HG03159 (cell line): Measurements from ENCODE around the gene BRAP.
"Not testable (repeated sequence)": the region's sequence is repeated elsewhere in the genome, so short reads cannot be mapped to it uniquely, and the experiment has no call there.

Experiments
- ATAC-seq: cut with Tn5 transposase; IDR thresholded peaks from one replicate; pipeline ENCODE4 v1.9.1; 2021; ENCODE audit warnings: mild to moderate bottlenecking, moderate library complexity; ENCODE audit not compliant: unreplicated experiment

The BRAP gene

DNA sequence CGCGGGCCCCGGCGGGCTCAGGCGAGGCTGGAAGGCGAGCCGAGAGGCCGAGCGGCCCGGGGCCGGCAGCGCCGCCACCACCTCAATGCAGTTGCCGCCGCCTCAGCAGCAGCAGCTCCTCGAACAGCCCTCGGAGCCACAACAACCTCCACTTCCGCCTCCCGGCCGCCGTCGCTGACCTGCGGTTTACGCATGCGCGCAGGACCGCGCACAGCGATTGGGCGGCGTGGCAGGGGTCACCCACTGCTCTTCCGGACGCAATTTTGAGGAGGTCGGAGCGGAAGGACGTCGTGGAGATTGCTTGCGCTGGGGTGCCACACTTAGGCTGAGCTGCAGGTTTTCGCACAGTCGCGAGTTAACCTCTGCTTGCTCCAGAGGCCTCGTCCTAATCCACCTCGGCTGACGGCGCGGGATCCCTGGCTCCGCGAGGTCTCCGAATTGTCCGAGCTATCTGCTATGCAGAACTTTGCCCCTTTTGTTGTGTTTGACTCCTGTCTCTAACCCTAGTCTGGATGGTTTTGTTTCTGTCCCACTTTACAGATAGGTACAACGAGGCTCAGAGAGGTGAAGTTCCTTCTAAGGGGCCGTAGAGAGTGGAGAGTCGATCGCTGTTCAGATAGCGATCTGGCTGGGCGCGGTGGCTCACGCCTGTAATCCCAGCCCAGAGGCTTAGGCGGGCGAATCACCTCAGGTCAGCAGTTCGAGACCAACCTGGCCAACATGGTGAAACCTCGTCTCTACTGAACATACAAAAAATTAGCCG is at the start of gene BRAP, which contains the start of gene ACAD10:
Gene BRAP (minus strand): TSS at position 146 of the 763 bp plus-strand sequence. CDS start 164 bp downstream, outside the sequence.
Gene ACAD10 (plus strand): TSS at position 243 of the 763 bp plus-strand sequence. CDS start 6,657 bp downstream, outside the sequence.
- ATAC-seq: peak; percentile 83

GRCh38 chr12:111733340-111733915 is 47.7 kb upstream of the BRAP start:
- ATAC-seq: no peak

GRCh38 chr12:111732786-111733185 is 47.0 kb upstream of the BRAP start:
- no peak for ATAC-seq

DNA sequence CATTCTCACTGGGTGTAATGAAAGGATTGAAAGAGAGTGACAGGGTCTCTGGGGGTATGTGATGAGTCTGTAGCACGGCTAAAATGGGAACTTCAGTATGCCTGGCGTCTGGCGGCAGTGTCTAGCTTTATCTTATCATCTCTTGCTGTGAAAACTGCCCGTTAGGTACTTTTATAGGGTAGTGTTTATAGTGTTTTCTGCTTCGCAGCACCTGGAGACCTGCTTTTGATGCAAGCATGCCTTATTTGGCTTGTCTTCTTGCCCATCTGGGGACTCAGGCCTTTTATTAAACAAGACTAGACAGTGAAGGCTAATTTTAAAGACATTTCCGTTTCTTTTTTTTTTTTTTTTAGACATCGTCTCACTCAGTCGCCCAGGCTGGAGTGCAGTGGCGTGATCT is 44.7 kb upstream of the BRAP start:
- ATAC-seq: no peak

DNA sequence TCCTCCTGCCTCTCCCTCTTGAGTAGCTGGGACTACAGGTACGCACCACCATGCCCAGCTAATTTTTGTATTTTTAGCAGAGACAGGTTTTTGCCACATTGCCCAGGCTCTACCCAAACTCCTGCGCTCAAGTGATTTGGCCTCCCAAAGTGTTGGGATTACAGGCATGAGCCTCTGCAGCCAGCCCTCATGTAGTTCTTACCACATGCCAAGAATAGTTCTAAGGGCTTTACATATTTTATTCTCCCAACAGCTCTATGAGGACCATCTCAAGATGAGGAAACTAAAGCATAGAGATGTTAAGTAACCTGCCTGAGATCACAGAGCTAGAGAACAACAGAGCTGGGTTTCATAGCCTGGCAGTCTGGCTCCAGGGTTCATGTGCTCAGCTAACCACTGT is 43.0 kb upstream of the BRAP start:
- ATAC-seq: no peak

- ATAC-seq: not testable (repeated sequence)
Observed at GRCh38 chr12:111723646-111724360, 38.0 kb upstream of the BRAP start.

DNA sequence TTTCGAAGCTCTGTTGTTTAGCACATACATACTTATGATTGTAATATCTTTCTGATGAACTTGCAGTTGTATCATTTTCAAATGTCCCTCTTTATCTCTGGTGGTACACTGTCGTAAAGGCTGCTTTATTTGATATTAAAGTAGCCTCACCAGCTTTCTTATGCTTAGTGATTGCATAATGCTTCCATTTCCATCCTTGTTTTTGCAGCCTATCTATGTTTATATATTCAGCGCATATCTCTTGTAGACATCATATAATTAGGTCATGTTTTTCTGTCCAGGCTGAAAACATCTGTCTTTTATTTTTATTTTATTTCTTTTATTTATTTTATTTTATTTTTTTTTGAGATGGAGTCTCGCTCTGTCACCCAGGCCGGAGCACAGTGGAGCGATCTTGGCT is 34.7 kb upstream of the BRAP start:
- ATAC-seq: no peak

DNA sequence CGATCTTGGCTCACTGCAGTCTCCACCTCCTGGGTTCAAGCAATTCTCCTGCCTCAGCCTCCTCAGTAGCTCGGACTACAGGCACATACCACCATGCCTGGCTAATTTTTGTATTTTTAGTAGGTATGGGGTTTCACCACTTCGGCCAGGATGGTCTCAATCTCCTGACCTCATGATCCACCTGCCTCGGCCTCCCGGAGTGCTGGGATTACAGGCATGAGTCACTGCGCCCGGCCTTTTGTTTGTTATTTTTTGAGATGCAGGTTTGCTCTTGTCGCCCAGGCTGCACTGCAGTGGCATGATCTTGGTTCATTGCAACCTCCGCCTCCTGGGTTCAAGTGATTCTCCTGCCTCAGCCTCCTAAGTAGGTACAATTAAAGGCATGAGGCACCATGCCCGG is 33.6 kb upstream of the BRAP start:
- ATAC-seq: not testable (repeated sequence)

GRCh38 chr12:111715279-111715678 is 29.5 kb upstream of the BRAP start:
- no peak for ATAC-seq

GRCh38 chr12:111706145-111706544 is 20.4 kb upstream of the BRAP start:
- ATAC-seq: no peak

DNA sequence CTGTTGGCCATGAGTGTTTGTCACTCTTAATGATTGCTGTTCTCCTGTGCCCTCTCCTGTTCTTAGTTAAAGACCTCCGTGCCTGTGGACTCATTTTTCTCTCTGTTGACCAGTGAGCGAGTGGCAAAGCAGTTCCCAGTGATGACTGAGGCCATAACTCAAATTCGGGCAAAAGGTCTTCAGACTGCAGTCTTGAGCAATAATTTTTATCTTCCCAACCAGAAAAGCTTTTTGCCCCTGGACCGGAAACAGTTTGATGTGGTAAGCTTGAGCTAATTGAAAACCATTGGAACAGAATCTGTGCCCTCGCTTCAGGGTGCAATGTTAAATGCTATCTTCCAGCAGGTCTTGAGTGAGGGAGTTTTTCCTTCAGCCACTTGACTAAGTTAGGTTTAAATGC is 19.9 kb upstream of the BRAP start:
- no peak for ATAC-seq

- ATAC-seq: no peak
Observed at GRCh38 chr12:111699962-111700361, 14.2 kb upstream of the BRAP start.

DNA sequence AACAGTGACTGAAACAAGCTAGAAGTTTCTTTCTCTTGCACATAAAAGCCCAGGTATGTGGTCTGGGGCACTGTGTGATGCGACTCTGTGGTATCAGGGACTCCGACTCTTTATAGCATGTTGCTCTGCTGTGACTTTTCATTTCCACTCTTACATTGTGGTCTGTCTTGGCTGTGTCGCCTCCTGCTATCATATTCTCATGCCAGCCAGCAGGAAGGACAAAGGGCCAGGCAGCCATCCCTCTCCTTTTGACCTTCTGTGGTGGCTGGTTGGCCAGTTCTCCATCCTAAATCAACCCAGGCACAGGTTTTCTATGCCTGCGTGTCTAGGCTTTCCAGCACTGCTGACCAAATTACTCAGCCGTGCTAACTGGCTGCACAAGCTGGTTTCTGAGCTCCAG is 8.1 kb upstream of the BRAP start:
- ATAC-seq: no peak

- no peak for ATAC-seq
Observed at GRCh38 chr12:111692575-111693210, 6.9 kb upstream of the BRAP start.

DNA sequence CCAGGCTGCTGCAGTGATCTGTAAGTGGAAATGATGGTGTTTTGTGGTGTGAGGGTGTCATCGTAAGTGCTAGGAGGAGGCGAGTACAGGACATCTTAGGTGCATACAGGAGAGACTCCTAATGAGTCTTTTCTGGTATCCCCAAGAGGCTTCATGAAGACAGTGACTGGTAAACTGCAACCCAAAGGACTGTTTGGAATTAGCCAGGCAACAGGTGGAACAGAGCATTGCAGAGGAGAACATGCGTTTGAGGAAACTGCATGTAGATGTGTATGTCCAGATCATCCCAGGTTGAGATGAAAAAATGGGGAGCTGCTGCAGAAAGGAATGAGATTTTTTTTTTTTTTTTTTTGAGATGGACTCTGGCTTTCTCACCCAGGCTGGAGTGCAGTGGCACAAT is 5.5 kb upstream of the BRAP start:
- no peak for ATAC-seq

DNA sequence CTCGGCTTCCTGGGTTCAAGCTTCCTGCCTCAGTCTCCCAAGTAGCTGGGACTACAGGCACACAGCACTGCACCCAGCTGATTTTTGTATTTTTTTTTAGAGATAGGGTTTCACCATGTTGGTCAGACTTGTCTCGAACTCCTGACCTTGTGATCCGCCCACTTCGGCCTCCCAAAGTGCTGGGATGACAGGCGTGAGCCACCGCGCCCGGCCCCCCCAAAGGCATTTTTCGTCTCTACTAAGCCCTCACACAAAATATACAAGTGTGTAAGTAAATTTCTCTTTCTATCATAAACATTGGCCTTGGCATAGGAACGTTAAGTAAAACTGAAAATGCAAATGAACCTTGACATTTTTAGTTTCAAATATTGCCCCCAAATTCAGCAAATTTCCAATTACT is 2.2 kb upstream of the BRAP start:
- no peak for ATAC-seq

GRCh38 chr12:111687255-111687654 is 1.5 kb upstream of the BRAP start:
- no peak for ATAC-seq

DNA sequence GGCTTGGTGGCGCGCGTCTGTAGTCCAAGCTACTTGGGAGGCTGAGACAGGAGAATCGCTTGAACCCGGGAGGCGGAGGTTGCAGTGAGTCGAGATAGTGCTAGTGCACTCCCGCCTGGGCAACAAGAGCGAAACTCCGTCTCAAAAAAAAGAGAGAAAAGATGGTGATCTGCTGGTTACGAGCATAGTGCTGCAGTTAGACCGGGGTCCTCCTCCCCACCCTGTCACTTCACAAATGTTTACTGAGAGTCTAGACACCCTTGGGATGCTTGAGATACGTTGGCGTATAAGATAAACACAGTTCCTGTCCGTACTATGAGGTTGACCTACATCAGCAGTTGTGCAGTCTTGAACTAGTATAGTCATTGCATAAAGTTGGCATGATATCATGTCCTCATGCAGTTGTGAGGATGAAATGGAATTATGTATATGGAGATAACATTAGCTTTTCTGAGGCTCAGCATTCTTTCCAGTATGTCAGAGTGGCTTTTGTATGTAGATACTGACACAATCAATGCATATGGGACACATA is 884 bp upstream of the BRAP start:
- ATAC-seq: no peak

- peak; percentile 20 for ATAC-seq
Observed at GRCh38 chr12:111685322-111685810, 390 bp downstream of the BRAP start.

GRCh38 chr12:111684485-111685198 is 1.1 kb downstream of the BRAP start:
- not testable (repeated sequence) for ATAC-seq
